SJCRH30 (cell line): ENCODE results near the gene KCNB1. TPM values are rescaled to one million over a fixed set of nuclear protein-coding genes. Genes with fewer than 3 reads are reported as not detected.

Experiments used
- DNase-seq, 2 experiments: peaks; one replicate each; pipeline ENCODE4 v3.0.0-alpha.2; 2015 to 2020
- H3K27ac ChIP-seq: fragments of 250-450 bp; sonication (Bioruptor Pico); 2 replicates; pipeline ENCODE4 v1.5.1; 2020; ENCODE audit warnings: mild to moderate bottlenecking, moderate library complexity
- H3K27me3 ChIP-seq: fragments of 250-450 bp; sonication (Bioruptor Pico); 2 replicates; pipeline ENCODE4 v1.5.1; 2020; ENCODE audit warnings: mild to moderate bottlenecking, moderate library complexity
- H3K36me3 ChIP-seq: fragments of 250-450 bp; sonication (Bioruptor Pico); 2 replicates; pipeline ENCODE4 v1.5.1; 2020; ENCODE audit warnings: mild to moderate bottlenecking, moderate library complexity
- H3K4me1 ChIP-seq: fragments of 250-450 bp; sonication (Bioruptor Pico); 2 replicates; pipeline ENCODE4 v1.5.1; 2020; ENCODE audit warnings: mild to moderate bottlenecking, moderate library complexity
- H3K4me3 ChIP-seq: fragments of 250-450 bp; sonication (Bioruptor Pico); 2 replicates; pipeline ENCODE4 v1.5.1; 2020; ENCODE audit warnings: mild to moderate bottlenecking, moderate library complexity
- H3K9me3 ChIP-seq: fragments of 250-450 bp; sonication (Bioruptor Pico); replicated peaks from 2 replicates; pipeline ENCODE4 v1.5.1; 2020; ENCODE audit warnings: mild to moderate bottlenecking, moderate library complexity
- total RNA-seq: library from RNA; depleted of rRNA; stranded (reverse); fragments of >200 nt; shearing (Covaris generic); gene quantifications from 2 replicates; pipeline ENCODE4 v1.2.3, GENCODE V29; 2014

The KCNB1 gene
- total RNA-seq, 1 experiment from 2014 or later, result 0.10 TPM

GRCh38 chr20:49484180-49485140 lies 2.0 kb upstream of the KCNB1 start:
- Histone ChIP-seq H3K4me3 (peak overlapping the region; percentile 52), H3K27me3 (peaks cover 7% of the 10 kb centered on the region), H3K9me3 (no peaks in the 10 kb centered on the region), H3K4me1 (peaks cover 5% of the 10 kb centered on the region), H3K27ac (no peak overlapping the region), H3K36me3 (no peaks in the 10 kb centered on the region)
- DNase-seq, result peak; percentile 89 to 90

GRCh38 chr20:49483696-49484123 lies 1.2 kb upstream of the KCNB1 start:
- H3K4me3 ChIP-seq, result no peak overlapping the region
- no peak for DNase-seq
- no peak overlapping the region for H3K27ac ChIP-seq
- H3K27me3 ChIP-seq, result peaks cover 7% of the 10 kb centered on the region
- H3K4me1 ChIP-seq, result peaks cover 5% of the 10 kb centered on the region
- no peaks in the 10 kb centered on the region for H3K9me3 ChIP-seq
- no peaks in the 10 kb centered on the region for H3K36me3 ChIP-seq

GRCh38 chr20:49483018-49483695 lies 689 bp upstream of the KCNB1 start:
- no peak overlapping the region for H3K4me3 ChIP-seq
- no peak for DNase-seq
- no peak overlapping the region for H3K27ac ChIP-seq
- H3K36me3 ChIP-seq, result no peaks in the 10 kb centered on the region
- H3K27me3 ChIP-seq, result peaks cover 7% of the 10 kb centered on the region
- H3K9me3 ChIP-seq, result no peaks in the 10 kb centered on the region
- H3K4me1 ChIP-seq, result peaks cover 5% of the 10 kb centered on the region

GRCh38 chr20:49482173-49482572 lies 295 bp downstream of the KCNB1 start:
- no peaks in the 10 kb centered on the region for H3K9me3 ChIP-seq
- H3K36me3 ChIP-seq, result no peaks in the 10 kb centered on the region
- H3K4me1 ChIP-seq, result peaks cover 5% of the 10 kb centered on the region
- no peak overlapping the region for H3K4me3 ChIP-seq
- no peak overlapping the region for H3K27ac ChIP-seq
- no peak for DNase-seq
- H3K27me3 ChIP-seq, result peaks cover 7% of the 10 kb centered on the region

- H3K9me3 ChIP-seq, result no peaks in the 10 kb centered on the region
- DNase-seq, result no peak
- H3K36me3 ChIP-seq, result no peaks in the 10 kb centered on the region
- peaks cover 5% of the 10 kb centered on the region for H3K4me1 ChIP-seq
- H3K27ac ChIP-seq, result no peak overlapping the region
- no peak overlapping the region for H3K4me3 ChIP-seq
- H3K27me3 ChIP-seq, result peaks cover 4% of the 10 kb centered on the region
Measured at GRCh38 chr20:49481116-49481515, 1.4 kb downstream of the KCNB1 start.

- H3K36me3 ChIP-seq, result no peaks in the 10 kb centered on the region
- no peak overlapping the region for H3K27ac ChIP-seq
- peaks cover 8% of the 10 kb centered on the region for H3K4me1 ChIP-seq
- DNase-seq, result no peak
- H3K4me3 ChIP-seq, result no peak overlapping the region
- peaks cover 4% of the 10 kb centered on the region for H3K27me3 ChIP-seq
- H3K9me3 ChIP-seq, result no peaks in the 10 kb centered on the region
Measured at GRCh38 chr20:49480236-49480635, 2.2 kb downstream of the KCNB1 start.

GRCh38 chr20:49479785-49480184 lies 2.7 kb downstream of the KCNB1 start:
- no peak overlapping the region for H3K4me3 ChIP-seq
- no peaks in the 10 kb centered on the region for H3K36me3 ChIP-seq
- no peaks in the 10 kb centered on the region for H3K9me3 ChIP-seq
- peaks cover 8% of the 10 kb centered on the region for H3K4me1 ChIP-seq
- DNase-seq, result no peak
- no peaks in the 10 kb centered on the region; the same call in none of the 2 replicates for H3K27me3 ChIP-seq
- H3K27ac ChIP-seq, result no peak overlapping the region

GRCh38 chr20:49478754-49479689 lies 3.4 kb downstream of the KCNB1 start:
- no peaks in the 10 kb centered on the region for H3K36me3 ChIP-seq
- H3K4me1 ChIP-seq, result peaks cover 8% of the 10 kb centered on the region
- H3K27me3 ChIP-seq, result no peaks in the 10 kb centered on the region; the same call in 1 of the 2 replicates
- H3K9me3 ChIP-seq, result no peaks in the 10 kb centered on the region
- H3K4me3 ChIP-seq, result no peak overlapping the region
- no peak overlapping the region for H3K27ac ChIP-seq
- DNase-seq, result no peak

- no peak for DNase-seq
- peaks cover 8% of the 10 kb centered on the region for H3K4me1 ChIP-seq
- no peaks in the 10 kb centered on the region; the same call in 1 of the 2 replicates for H3K27me3 ChIP-seq
- no peak overlapping the region for H3K27ac ChIP-seq
- no peaks in the 10 kb centered on the region for H3K9me3 ChIP-seq
- H3K36me3 ChIP-seq, result no peaks in the 10 kb centered on the region
- no peak overlapping the region for H3K4me3 ChIP-seq
Measured at GRCh38 chr20:49478266-49478665, 4.2 kb downstream of the KCNB1 start.

GRCh38 chr20:49477200-49477599 lies 5.3 kb downstream of the KCNB1 start:
- Histone ChIP-seq H3K36me3 (no peaks in the 10 kb centered on the region), H3K27me3 (no peaks in the 10 kb centered on the region; the same call in 1 of the 2 replicates), H3K4me1 (peaks cover 8% of the 10 kb centered on the region), H3K27ac (no peak overlapping the region), H3K4me3 (no peak overlapping the region), H3K9me3 (no peaks in the 10 kb centered on the region)
- DNase-seq, result no peak

GRCh38 chr20:49476016-49476355 lies 6.5 kb downstream of the KCNB1 start:
- Histone ChIP-seq H3K4me3 (no peak overlapping the region), H3K4me1 (peaks cover 8% of the 10 kb centered on the region), H3K9me3 (no peaks in the 10 kb centered on the region), H3K27me3 (no peaks in the 10 kb centered on the region; the same call in 1 of the 2 replicates), H3K36me3 (no peaks in the 10 kb centered on the region), H3K27ac (no peak overlapping the region)
- DNase-seq, result peak in 1 of 2 experiments; percentile 49

- H3K27ac ChIP-seq, result no peak overlapping the region
- H3K36me3 ChIP-seq, result no peaks in the 10 kb centered on the region
- DNase-seq, result no peak
- no peak overlapping the region for H3K4me3 ChIP-seq
- H3K9me3 ChIP-seq, result no peaks in the 10 kb centered on the region
- H3K27me3 ChIP-seq, result no peaks in the 10 kb centered on the region; the same call in 1 of the 2 replicates
- peaks cover 8% of the 10 kb centered on the region for H3K4me1 ChIP-seq
Measured at GRCh38 chr20:49475292-49476015, 7.0 kb downstream of the KCNB1 start.

- peaks cover 3% of the 10 kb centered on the region; the same call in 1 of the 2 replicates for H3K4me1 ChIP-seq
- no peaks in the 10 kb centered on the region for H3K36me3 ChIP-seq
- H3K27me3 ChIP-seq, result no peaks in the 10 kb centered on the region
- no peak overlapping the region for H3K4me3 ChIP-seq
- H3K27ac ChIP-seq, result no peak overlapping the region
- H3K9me3 ChIP-seq, result no peaks in the 10 kb centered on the region
- no peak for DNase-seq
Measured at GRCh38 chr20:49471397-49471796, 11.1 kb downstream of the KCNB1 start.

- no peak overlapping the region for H3K4me3 ChIP-seq
- DNase-seq, result no peak
- no peak overlapping the region for H3K27ac ChIP-seq
- H3K36me3 ChIP-seq, result no peaks in the 10 kb centered on the region
- no peaks in the 10 kb centered on the region for H3K27me3 ChIP-seq
- peaks cover 3% of the 10 kb centered on the region; the same call in 1 of the 2 replicates for H3K4me1 ChIP-seq
- no peaks in the 10 kb centered on the region for H3K9me3 ChIP-seq
Measured at GRCh38 chr20:49470922-49471321, 11.5 kb downstream of the KCNB1 start.
